ENCODE data around the gene PPP5C.
"Not testable (repeated sequence)": the region's sequence is repeated elsewhere in the genome, so short reads cannot be mapped to it uniquely, and the experiment has no call there.

Gene PPP5C

DNA sequence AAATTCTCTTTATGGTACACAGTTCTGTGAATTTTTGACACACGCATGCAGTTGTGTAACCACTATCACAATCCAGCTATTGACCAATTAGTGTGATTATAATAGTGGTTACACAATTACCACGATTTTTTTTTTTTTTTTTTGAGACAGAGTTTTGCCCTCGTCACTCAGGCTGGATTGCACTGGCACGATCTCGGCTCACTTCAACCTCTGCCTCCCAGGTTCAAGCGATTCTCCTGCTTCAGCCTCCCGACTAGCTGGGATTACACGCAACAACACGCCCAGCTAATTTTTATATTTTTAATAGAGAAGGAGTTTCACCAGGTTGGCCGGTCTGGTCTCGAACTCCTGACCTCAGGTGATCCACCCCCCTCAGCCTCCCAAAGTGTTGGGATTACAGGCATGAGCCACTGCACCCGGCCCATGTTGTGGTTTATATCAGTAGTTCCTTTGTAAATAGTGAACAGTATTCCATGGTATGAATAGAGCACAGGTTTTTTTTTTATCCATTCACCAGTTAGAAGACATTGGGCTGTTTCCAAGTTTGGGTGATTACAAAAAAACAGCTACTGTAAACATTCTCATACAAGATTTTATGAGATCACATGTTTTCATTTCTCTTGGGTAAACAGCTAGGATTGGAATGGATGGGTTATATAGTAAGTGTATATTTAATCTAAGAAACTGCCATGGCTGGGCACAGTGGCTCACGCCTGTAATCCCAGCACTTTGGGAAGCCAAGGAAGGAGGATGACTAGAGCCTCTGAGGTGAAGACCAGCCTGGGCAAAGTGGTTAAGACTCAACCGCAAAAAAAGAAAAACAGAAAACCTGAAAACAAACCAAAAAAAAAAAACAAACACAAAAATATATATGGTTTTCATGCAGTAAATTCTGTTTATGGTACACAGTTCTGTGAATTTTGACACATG, 33.1 kb upstream of the PPP5C start:
- H2BK5ac ChIP-seq (ENCODE audit: low read length); H3K4me2 ChIP-seq (ENCODE audit: low read length); H2BK15ac ChIP-seq (replicated peaks; ENCODE audit: low read depth); H3K79me1 ChIP-seq (ENCODE audit: low read length); H2BK120ac ChIP-seq (ENCODE audit: low read depth, low read length); H3K4me3 ChIP-seq (ENCODE audit: low read length); H3K9ac ChIP-seq (ENCODE audit: low read length); H3K23ac ChIP-seq (ENCODE audit: low read length); H3K56ac ChIP-seq (ENCODE audit: low read length); H3K18ac ChIP-seq (ENCODE audit: low read length); H3K27me3 ChIP-seq (ENCODE audit: insufficient read depth, low read length, poor library complexity); H3K4ac ChIP-seq (ENCODE audit: low read depth, low read length); DNase-seq; H3K27ac ChIP-seq (ENCODE audit: low read depth, low read length); H4K5ac ChIP-seq (ENCODE audit: low read length); H3K4me1 ChIP-seq (ENCODE audit: control insufficient read depth, low read depth, low read length); H2AK5ac ChIP-seq (ENCODE audit: low read length); H3K36me3 ChIP-seq (ENCODE audit: control insufficient read depth, insufficient read depth, low read length); H3K79me2 ChIP-seq (ENCODE audit: control insufficient read depth, insufficient read depth, low read length); H4K8ac ChIP-seq (ENCODE audit: low read depth, low read length): not testable (repeated sequence)
- WGBS (ENCODE audit: extremely low coverage, insufficient coverage, low lambda C conversion rate), result no CpG with 5 or more reads among the region's 14 CpGs

DNA sequence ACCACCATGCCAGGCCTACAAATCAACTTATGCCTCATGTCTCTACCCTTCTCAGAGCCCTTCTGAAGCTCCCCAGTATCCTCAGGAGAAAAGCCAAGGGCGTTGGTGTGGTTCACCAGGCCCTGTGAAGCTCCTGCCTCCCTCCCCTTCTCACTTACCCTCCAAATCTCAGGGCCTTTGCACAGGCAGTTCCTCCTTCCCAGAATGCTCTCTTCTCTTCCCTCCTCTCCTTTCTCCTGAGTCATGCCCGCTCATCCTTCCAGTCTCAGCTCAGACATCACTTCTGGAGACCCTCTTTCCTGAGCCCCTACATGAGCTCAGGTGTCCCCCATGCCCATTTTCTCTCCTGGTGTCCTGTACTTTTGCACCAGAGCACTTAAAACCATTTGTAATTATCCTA, 29.5 kb upstream of the PPP5C start:
- no peaks in the 10 kb centered on the region for H3K36me3 ChIP-seq (ENCODE audit: control insufficient read depth, insufficient read depth, low read length)

DNA sequence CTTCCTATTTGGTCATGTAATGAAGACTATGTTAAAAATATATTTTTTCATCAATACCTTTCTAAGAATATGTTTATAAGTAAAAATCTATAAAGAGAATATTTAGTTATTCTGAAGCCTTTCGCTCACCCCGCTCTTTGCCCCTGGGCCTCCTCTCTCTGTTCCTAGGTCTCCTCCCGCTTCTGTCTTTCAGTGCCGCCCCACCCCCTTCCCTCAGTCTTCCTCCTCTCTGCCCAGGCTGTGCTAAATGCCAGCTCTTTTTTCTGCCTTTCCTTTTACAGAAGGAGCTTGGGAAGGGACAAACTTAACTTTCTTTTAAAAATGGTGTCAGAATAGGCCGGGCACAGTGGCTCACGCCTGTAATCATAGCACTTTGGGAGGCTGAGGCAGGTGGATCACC, 27.3 kb upstream of the PPP5C start:
- H2BK120ac ChIP-seq (ENCODE audit: low read depth, low read length), result no peak overlapping the region
- H3K4me1 ChIP-seq (ENCODE audit: control insufficient read depth, low read depth, low read length), result no peaks in the 10 kb centered on the region
- no peak overlapping the region for H3K9ac ChIP-seq (ENCODE audit: low read length)
- no peaks in the 10 kb centered on the region for H3K79me1 ChIP-seq (ENCODE audit: low read length)
- H3K23ac ChIP-seq (ENCODE audit: low read length), result no peak overlapping the region
- no peak overlapping the region for H3K4ac ChIP-seq (ENCODE audit: low read depth, low read length)
- no peaks in the 10 kb centered on the region for H3K27me3 ChIP-seq (ENCODE audit: insufficient read depth, low read length, poor library complexity)
- no peak overlapping the region for H3K56ac ChIP-seq (ENCODE audit: low read length)
- H3K4me2 ChIP-seq (ENCODE audit: low read length), result no peak overlapping the region
- no peak overlapping the region for H2BK15ac ChIP-seq (replicated peaks; ENCODE audit: low read depth)
- H3K18ac ChIP-seq (ENCODE audit: low read length), result no peak overlapping the region
- no CpG with 5 or more reads among the region's 6 CpGs for WGBS (ENCODE audit: extremely low coverage, insufficient coverage, low lambda C conversion rate)
- no peak overlapping the region for H4K8ac ChIP-seq (ENCODE audit: low read depth, low read length)
- H2BK5ac ChIP-seq (ENCODE audit: low read length), result no peak overlapping the region
- no peak for DNase-seq
- H3K4me3 ChIP-seq (ENCODE audit: low read length), result no peak overlapping the region
- H3K27ac ChIP-seq (ENCODE audit: low read depth, low read length), result no peak overlapping the region
- H4K5ac ChIP-seq (ENCODE audit: low read length), result no peak overlapping the region
- no peaks in the 10 kb centered on the region for H3K79me2 ChIP-seq (ENCODE audit: control insufficient read depth, insufficient read depth, low read length)
- H2AK5ac ChIP-seq (ENCODE audit: low read length), result no peak overlapping the region
- no peaks in the 10 kb centered on the region for H3K36me3 ChIP-seq (ENCODE audit: control insufficient read depth, insufficient read depth, low read length)

More for the DNA sequence above, 29.5 kb upstream of the PPP5C start:
- H3K9ac ChIP-seq (ENCODE audit: low read length), result no peak overlapping the region
- no peaks in the 10 kb centered on the region for H3K4me1 ChIP-seq (ENCODE audit: control insufficient read depth, low read depth, low read length)
- no CpG with 5 or more reads among the region's 2 CpGs for WGBS (ENCODE audit: extremely low coverage, insufficient coverage, low lambda C conversion rate)
- no peaks in the 10 kb centered on the region for H3K79me2 ChIP-seq (ENCODE audit: control insufficient read depth, insufficient read depth, low read length)
- H2AK5ac ChIP-seq (ENCODE audit: low read length), result no peak overlapping the region
- no peak overlapping the region for H3K18ac ChIP-seq (ENCODE audit: low read length)
- H3K23ac ChIP-seq (ENCODE audit: low read length), result no peak overlapping the region
- no peak overlapping the region for H4K5ac ChIP-seq (ENCODE audit: low read length)
- H3K4ac ChIP-seq (ENCODE audit: low read depth, low read length), result no peak overlapping the region
- H3K56ac ChIP-seq (ENCODE audit: low read length), result no peak overlapping the region
- H4K8ac ChIP-seq (ENCODE audit: low read depth, low read length), result no peak overlapping the region
- no peak overlapping the region for H3K27ac ChIP-seq (ENCODE audit: low read depth, low read length)
- H3K79me1 ChIP-seq (ENCODE audit: low read length), result no peaks in the 10 kb centered on the region
- no peak overlapping the region for H3K4me2 ChIP-seq (ENCODE audit: low read length)
- no peak overlapping the region for H2BK5ac ChIP-seq (ENCODE audit: low read length)
- no peaks in the 10 kb centered on the region for H3K27me3 ChIP-seq (ENCODE audit: insufficient read depth, low read length, poor library complexity)
- no peak overlapping the region for H2BK120ac ChIP-seq (ENCODE audit: low read depth, low read length)
- H2BK15ac ChIP-seq (replicated peaks; ENCODE audit: low read depth), result no peak overlapping the region
- H3K4me3 ChIP-seq (ENCODE audit: low read length), result no peak overlapping the region
- DNase-seq, result no peak

DNA sequence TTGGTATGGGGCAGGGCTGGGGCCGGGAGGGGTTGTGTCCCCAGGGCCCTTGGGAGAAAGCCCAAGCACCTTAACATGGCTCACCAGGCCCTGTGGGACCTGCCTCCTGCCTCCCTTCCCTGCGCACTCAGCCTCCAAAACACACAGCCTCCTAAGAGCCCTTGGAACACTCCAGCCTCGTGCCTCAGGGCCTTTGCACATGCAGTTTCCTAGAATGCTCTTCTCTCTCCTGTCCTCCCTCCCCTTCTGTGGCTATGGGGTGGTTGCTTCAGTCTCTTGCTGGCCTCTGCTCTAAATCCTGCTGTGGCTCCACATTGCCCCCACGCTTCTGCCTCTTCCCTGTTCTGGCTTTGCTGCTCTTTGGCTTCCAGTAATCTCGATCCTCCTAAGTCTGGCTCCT, 26.3 kb upstream of the PPP5C start:
- H3K4me3 ChIP-seq (ENCODE audit: low read length), result no peak overlapping the region
- H3K4me2 ChIP-seq (ENCODE audit: low read length), result no peak overlapping the region
- H3K23ac ChIP-seq (ENCODE audit: low read length), result no peak overlapping the region
- no peak overlapping the region for H3K4ac ChIP-seq (ENCODE audit: low read depth, low read length)
- no peaks in the 10 kb centered on the region for H3K79me2 ChIP-seq (ENCODE audit: control insufficient read depth, insufficient read depth, low read length)
- H2BK5ac ChIP-seq (ENCODE audit: low read length), result no peak overlapping the region
- H3K56ac ChIP-seq (ENCODE audit: low read length), result no peak overlapping the region
- no peaks in the 10 kb centered on the region for H3K4me1 ChIP-seq (ENCODE audit: control insufficient read depth, low read depth, low read length)
- H3K79me1 ChIP-seq (ENCODE audit: low read length), result no peaks in the 10 kb centered on the region
- H3K36me3 ChIP-seq (ENCODE audit: control insufficient read depth, insufficient read depth, low read length), result no peaks in the 10 kb centered on the region
- H2AK5ac ChIP-seq (ENCODE audit: low read length), result no peak overlapping the region
- H2BK120ac ChIP-seq (ENCODE audit: low read depth, low read length), result no peak overlapping the region
- H4K8ac ChIP-seq (ENCODE audit: low read depth, low read length), result no peak overlapping the region
- H3K9ac ChIP-seq (ENCODE audit: low read length), result no peak overlapping the region
- H3K27me3 ChIP-seq (ENCODE audit: insufficient read depth, low read length, poor library complexity), result no peaks in the 10 kb centered on the region
- no CpG with 5 or more reads among the region's 5 CpGs for WGBS (ENCODE audit: extremely low coverage, insufficient coverage, low lambda C conversion rate)
- H2BK15ac ChIP-seq (replicated peaks; ENCODE audit: low read depth), result no peak overlapping the region
- DNase-seq, result no peak
- H3K27ac ChIP-seq (ENCODE audit: low read depth, low read length), result no peak overlapping the region
- no peak overlapping the region for H3K18ac ChIP-seq (ENCODE audit: low read length)
- H4K5ac ChIP-seq (ENCODE audit: low read length), result no peak overlapping the region

DNA sequence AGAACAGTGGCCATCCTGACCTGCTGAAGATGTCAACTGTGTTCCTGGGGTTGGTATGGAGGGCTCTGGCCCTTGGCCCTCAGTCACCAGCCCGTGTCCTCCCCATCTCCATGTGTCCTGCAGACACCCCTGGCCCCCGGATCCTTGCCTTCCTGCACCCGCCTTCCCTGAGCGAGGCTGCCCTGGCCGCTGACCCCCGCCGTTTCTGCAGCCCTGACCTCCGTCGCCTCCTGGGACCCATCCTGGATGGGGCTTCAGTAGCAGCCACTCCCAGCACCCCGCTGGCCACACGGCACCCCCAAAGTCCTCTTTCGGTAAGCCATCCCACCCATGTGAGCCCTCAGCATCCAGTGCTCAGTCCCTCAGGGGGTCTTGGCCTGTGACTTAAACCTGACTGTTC, 25.2 kb upstream of the PPP5C start:
- Histone ChIP-seq H3K23ac (ENCODE audit: low read length) (no peak overlapping the region), H3K4ac (ENCODE audit: low read depth, low read length) (no peak overlapping the region), H2BK15ac (replicated peaks; ENCODE audit: low read depth) (no peak overlapping the region), H3K36me3 (ENCODE audit: control insufficient read depth, insufficient read depth, low read length) (no peaks in the 10 kb centered on the region), H2BK120ac (ENCODE audit: low read depth, low read length) (no peak overlapping the region), H3K4me3 (ENCODE audit: low read length) (no peak overlapping the region), H2BK5ac (ENCODE audit: low read length) (no peak overlapping the region), H3K9ac (ENCODE audit: low read length) (no peak overlapping the region), H4K5ac (ENCODE audit: low read length) (no peak overlapping the region), H3K18ac (ENCODE audit: low read length) (no peak overlapping the region), H4K8ac (ENCODE audit: low read depth, low read length) (no peak overlapping the region), H3K4me2 (ENCODE audit: low read length) (no peak overlapping the region), H3K79me1 (ENCODE audit: low read length) (no peaks in the 10 kb centered on the region), H2AK5ac (ENCODE audit: low read length) (no peak overlapping the region), H3K79me2 (ENCODE audit: control insufficient read depth, insufficient read depth, low read length) (no peaks in the 10 kb centered on the region), H3K4me1 (ENCODE audit: control insufficient read depth, low read depth, low read length) (no peaks in the 10 kb centered on the region), H3K27me3 (ENCODE audit: insufficient read depth, low read length, poor library complexity) (no peaks in the 10 kb centered on the region), H3K56ac (ENCODE audit: low read length) (no peak overlapping the region), H3K27ac (ENCODE audit: low read depth, low read length) (no peak overlapping the region)
- DNase-seq, result no peak
- no CpG with 5 or more reads among the region's 12 CpGs for WGBS (ENCODE audit: extremely low coverage, insufficient coverage, low lambda C conversion rate)

DNA sequence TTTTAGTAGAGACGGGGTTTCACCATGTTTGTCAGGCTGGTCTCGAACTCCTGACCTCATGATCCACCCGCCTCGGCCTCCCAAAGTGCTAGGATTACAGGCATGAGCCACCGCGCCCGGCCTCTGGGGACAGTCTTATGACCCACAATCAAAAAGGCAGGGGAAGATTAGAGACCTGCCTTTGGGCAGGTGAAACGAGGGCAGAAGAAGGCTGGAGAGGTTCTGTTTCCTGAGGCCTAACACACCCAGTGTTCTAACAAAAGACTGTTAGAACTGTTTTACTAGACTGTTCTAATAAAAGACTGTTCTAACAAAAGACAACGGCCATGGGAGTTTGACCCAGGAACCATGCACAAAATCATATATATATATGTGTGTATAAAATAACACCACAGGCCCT, 23.7 kb upstream of the PPP5C start:
- not testable (repeated sequence) for H3K4me2 ChIP-seq (ENCODE audit: low read length); H2BK120ac ChIP-seq (ENCODE audit: low read depth, low read length); H3K36me3 ChIP-seq (ENCODE audit: control insufficient read depth, insufficient read depth, low read length)

More for the DNA sequence above, 23.7 kb upstream of the PPP5C start:
- H3K4me1 ChIP-seq (ENCODE audit: control insufficient read depth, low read depth, low read length); H2BK5ac ChIP-seq (ENCODE audit: low read length); H4K5ac ChIP-seq (ENCODE audit: low read length); DNase-seq; H2BK15ac ChIP-seq (replicated peaks; ENCODE audit: low read depth); H3K18ac ChIP-seq (ENCODE audit: low read length); H3K79me2 ChIP-seq (ENCODE audit: control insufficient read depth, insufficient read depth, low read length); H2AK5ac ChIP-seq (ENCODE audit: low read length); H3K9ac ChIP-seq (ENCODE audit: low read length); H3K79me1 ChIP-seq (ENCODE audit: low read length); H3K4me3 ChIP-seq (ENCODE audit: low read length); H4K8ac ChIP-seq (ENCODE audit: low read depth, low read length); H3K4ac ChIP-seq (ENCODE audit: low read depth, low read length); H3K23ac ChIP-seq (ENCODE audit: low read length); H3K56ac ChIP-seq (ENCODE audit: low read length); H3K27me3 ChIP-seq (ENCODE audit: insufficient read depth, low read length, poor library complexity); H3K27ac ChIP-seq (ENCODE audit: low read depth, low read length): not testable (repeated sequence)
- no CpG with 5 or more reads among the region's 9 CpGs for WGBS (ENCODE audit: extremely low coverage, insufficient coverage, low lambda C conversion rate)

Measured in mesendoderm (in vitro differentiated cells).